Esophagus squamous epithelium (tissue), 4 donors: Measurements from ENCODE around the gene PSEN1.

Experiments
- CTCF ChIP-seq, 6 experiments: fragments of 450-650 bp in 4 of 6; fragments of 200-600 bp in 2 of 6; sonication (generic) in 2 of 6; IDR thresholded peaks; one replicate each; pipeline ENCODE4 v1.5.1; 2016 to 2019; ENCODE audit warnings: antibody characterized with exemption in 6 of 6, mild to moderate bottlenecking in 4 of 6, moderate library complexity in 4 of 6
- POLR2A ChIP-seq, 4 donors: fragments of 450-650 bp; IDR thresholded peaks; one replicate each; pipeline ENCODE4 v1.6.1; 2017; ENCODE audit warnings: antibody characterized with exemption in 4 of 4, mild to moderate bottlenecking in 4 of 4, moderate library complexity in 3 of 4

- TF ChIP-seq CTCF (IDR thresholded peaks at IDR 0.05) (no peak), POLR2A (IDR thresholded peaks at IDR 0.05) (no peak)
Observed at GRCh38 chr14:73211251-73212040, 75.1 kb downstream of the PSEN1 start.
